ENCODE results near the gene TUFT1.
"Not testable (repeated sequence)": the region's sequence is repeated elsewhere in the genome, so short reads cannot be mapped to it uniquely, and the experiment has no call there.

TUFT1 gene

DNA sequence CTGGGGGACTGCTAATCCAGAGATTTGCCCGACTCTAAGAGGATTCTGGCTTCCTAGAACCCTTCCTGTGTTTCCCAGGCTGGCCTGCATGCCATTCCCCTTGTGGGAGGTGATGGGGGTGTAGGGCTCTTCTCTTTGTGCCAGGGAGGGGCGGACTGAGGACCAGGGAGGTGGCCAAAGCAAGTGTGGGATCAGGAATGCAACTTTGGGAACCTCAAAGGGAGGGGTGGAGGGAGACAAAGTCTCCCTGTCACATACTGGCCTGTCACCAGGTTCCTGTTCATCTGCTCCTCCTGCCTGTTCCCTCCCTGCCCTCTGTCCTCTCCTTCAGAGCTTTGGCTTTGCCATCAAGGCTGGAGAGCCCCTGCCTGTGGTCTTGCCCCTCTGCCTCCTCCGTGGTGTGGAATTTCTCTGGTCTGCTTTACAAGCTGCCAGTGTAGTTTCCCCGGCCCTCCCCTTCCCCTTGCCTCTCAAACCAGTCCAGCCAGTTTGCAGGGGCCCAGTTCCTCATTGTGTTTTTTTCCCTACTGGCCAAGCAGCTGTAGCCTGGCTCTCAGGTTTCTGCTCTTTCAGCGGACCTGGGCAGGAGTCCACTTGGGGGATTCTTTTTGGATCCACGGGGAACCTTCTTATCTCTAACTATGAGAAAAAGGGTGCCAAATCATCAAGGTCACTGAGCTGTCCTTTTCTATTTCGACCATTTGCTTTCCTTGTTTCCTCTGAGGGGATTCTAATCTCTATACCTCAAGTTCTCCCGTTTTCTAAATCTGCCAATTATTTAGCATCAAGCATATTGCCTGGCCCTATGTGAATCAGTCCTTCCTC is 27.1 kb upstream of the TUFT1 start:
- no peak for DNase-seq (ENCODE audit: low read depth in 2 of 2)

GRCh38 chr1:151513626-151514121 is 26.4 kb upstream of the TUFT1 start:
- DNase-seq (ENCODE audit: low read depth in 2 of 2): no peak

DNA sequence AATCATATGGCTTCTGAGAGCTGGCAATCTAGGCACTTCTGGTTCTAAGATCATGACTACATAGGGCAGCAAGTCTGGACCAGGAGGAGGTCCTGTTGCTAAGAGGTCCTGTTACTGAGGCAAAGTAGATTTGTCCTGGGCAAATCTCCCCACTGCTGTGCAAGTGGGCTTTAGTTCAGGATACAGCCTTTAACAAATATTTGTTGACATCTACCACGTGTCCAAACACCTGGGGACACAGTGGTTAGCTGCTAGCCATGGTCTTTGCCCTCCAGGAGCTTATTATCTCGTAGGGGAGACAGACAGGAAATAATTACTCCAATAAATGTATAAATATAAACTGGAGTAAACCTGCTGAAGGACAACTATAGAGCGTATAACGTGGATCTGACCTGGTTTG is 25.7 kb upstream of the TUFT1 start:
- DNase-seq (ENCODE audit: low read depth in 2 of 2): no peak

DNA sequence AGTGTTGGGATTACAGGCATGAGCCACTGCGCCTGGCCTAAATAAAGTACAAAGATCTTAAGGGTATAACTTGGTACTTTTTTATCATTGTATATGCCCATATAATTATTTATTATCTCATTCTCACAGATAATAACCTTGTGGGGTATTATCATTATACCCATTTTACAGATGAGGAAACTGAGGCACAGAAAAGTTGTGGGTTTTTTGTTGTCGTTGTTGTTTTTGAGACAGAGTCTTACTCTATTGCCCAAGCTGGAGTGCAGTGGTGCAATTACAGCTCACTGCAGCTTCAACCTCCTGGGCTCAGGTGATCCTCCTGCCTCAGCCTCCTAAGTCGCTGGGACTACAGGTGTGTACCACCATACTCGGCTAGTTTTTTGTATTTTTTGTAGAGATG is 24.8 kb upstream of the TUFT1 start:
- DNase-seq (ENCODE audit: low read depth in 2 of 2): no peak

- DNase-seq (ENCODE audit: low read depth in 2 of 2): no peak
These were observed 24.0 kb upstream of the TUFT1 start for GRCh38 chr1:151516031-151516511.

DNA sequence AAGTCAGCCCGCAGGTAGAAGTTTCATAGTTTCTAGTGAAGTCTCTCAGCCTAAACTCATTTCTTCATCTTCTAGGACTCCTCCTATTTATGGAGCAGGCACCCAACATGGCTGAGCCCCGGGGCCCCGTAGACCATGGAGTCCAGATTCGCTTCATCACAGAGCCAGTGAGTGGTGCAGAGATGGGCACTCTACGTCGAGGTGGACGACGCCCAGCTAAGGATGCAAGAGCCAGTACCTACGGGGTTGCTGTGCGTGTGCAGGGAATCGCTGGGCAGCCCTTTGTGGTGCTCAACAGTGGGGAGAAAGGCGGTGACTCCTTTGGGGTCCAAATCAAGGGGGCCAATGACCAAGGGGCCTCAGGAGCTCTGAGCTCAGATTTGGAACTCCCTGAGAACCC is 21.7 kb upstream of the TUFT1 start:
- no peak for DNase-seq (ENCODE audit: low read depth in 2 of 2)

- DNase-seq (ENCODE audit: low read depth in 2 of 2): no peak
These were observed 21.2 kb upstream of the TUFT1 start for GRCh38 chr1:151518936-151519335.

GRCh38 chr1:151519667-151520066 is 20.4 kb upstream of the TUFT1 start:
- no peak for DNase-seq (ENCODE audit: low read depth in 2 of 2)

GRCh38 chr1:151520359-151520758 is 19.8 kb upstream of the TUFT1 start:
- no peak for DNase-seq (ENCODE audit: low read depth in 2 of 2)

DNA sequence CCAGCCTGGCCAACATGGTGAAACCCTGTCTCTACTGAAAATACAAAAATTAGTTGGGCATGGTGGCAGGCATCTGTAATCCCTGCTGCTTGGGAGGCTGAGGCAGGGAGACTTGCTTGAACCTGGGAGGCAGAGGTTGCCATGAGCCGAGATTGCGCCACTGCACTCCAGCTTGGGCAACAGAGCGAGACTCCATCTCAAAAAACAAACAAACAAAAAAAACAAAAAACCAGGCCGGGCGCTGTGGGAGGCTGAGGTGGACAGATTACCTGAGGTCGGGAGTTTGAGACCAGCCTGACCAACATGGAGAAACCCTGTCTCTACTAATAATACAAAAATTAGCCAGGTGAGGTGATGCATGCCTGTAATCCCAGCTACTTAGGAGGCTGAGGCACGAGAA is 17.7 kb upstream of the TUFT1 start:
- not testable (repeated sequence) for DNase-seq (ENCODE audit: low read depth in 2 of 2)

DNA sequence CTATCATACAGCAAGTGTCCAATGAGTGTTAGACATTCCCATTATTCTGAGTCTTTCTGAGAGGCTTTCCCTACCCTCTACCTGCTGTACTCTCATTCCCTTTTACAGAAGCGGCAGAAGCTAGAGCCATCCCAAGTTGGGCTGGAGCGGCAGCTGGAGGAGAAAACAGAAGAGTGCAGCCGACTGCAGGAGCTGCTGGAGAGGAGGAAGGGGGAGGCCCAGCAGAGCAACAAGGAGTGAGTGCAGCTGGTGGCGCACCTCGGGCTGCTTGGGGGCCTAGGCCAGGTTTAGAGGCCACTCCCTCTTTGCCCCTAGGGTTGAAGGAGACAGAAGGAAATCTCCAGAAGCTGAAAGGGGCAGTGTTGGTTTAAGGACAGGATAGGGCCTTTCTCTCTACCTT is 16.8 kb upstream of the TUFT1 start:
- DNase-seq (ENCODE audit: low read depth in 2 of 2): no peak

DNA sequence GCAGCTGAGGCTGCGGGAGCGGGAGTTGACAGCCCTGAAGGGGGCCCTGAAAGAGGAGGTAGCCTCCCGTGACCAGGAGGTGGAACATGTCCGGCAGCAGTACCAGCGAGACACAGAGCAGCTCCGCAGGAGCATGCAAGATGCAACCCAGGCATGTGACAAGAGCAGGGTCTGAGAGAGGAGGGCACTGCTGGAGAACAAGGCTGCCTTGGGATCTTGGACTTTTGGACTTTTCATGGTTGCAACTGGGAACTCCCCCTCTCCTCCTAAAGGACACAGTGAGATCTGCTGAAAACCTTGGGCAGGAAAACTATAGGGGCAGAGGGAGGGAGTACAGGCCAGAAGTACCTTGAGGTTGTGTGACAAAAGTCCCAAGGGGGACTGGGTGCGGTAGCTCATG is 15.4 kb upstream of the TUFT1 start:
- DNase-seq (ENCODE audit: low read depth in 2 of 2): no peak

DNA sequence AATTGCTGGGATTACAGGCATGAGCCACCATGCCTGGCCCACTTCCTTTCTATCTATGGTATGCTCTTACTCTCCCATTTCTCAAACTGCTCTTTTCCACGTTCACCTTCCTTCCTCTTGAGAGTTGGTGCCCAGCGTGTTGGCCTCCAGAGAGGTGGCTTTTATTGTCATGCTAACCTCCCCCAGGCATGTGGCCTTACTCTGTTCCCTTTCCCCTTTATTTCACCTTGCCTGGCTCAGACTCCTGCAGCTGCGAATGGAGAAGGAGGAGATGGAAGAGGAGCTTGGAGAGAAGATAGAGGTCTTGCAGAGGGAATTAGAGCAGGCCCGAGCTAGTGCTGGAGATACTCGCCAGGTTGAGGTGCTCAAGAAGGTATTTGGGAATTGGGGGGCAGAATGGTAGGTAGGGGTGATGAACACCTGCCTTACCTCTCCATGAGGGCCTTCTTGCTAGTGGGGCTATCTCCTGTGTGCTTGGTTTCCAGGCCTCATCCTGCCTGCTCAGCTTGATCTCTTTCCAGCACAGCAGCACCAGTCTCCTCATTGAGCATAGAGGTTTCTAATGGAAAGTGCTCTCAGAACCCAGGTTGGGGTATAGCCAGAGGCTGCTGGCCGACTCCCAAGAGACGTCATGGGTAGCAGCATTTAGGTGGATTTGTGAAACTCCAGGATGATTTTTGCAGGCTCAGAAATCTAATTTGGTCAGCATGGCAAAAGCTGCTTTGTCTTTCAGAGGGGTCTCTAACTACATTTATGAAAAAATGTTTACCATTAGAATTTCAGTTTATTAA is 13.2 kb upstream of the TUFT1 start:
- DNase-seq (ENCODE audit: low read depth in 2 of 2): no peak

DNA sequence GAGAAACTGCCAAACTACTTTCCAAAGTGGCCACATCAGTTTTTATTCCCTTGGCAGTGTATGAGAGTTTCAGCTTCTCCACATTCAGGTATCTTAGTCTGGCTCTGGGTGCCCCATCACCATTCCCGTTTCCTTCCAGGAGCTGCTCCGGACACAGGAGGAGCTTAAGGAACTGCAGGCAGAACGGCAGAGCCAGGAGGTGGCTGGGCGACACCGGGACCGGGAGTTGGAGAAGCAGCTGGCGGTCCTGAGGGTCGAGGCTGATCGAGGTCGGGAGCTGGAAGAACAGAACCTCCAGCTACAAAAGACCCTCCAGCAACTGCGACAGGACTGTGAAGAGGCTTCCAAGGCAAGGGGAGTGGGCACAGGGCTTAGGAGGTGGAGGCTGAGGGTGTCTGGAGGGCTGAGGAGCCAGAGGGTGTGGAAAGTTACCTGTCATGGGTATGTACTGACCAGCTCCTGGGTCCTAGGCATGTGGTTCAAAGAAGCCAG is 10.9 kb upstream of the TUFT1 start:
- DNase-seq (ENCODE audit: low read depth in 2 of 2): no peak

DNA sequence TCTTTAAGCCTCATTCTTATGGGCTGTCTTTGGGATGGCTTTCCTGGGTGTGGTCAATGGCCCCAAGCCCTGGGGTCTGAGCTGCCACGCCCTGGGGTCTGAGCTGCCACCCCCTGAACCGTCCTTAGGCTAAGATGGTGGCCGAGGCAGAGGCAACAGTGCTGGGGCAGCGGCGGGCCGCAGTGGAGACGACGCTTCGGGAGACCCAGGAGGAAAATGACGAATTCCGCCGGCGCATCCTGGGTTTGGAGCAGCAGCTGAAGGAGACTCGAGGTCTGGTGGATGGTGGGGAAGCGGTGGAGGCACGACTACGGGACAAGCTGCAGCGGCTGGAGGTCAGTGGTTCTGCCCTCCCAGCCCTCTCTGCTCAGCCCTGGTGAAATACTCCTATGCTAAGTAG is 10.3 kb upstream of the TUFT1 start:
- no peak for DNase-seq (ENCODE audit: low read depth in 2 of 2)

- DNase-seq (ENCODE audit: low read depth in 2 of 2): no peak
These were observed 9.6 kb upstream of the TUFT1 start for GRCh38 chr1:151530461-151530860.

- no peak for DNase-seq (ENCODE audit: low read depth in 2 of 2)
These were observed 6.2 kb upstream of the TUFT1 start for GRCh38 chr1:151533870-151534269.

DNA sequence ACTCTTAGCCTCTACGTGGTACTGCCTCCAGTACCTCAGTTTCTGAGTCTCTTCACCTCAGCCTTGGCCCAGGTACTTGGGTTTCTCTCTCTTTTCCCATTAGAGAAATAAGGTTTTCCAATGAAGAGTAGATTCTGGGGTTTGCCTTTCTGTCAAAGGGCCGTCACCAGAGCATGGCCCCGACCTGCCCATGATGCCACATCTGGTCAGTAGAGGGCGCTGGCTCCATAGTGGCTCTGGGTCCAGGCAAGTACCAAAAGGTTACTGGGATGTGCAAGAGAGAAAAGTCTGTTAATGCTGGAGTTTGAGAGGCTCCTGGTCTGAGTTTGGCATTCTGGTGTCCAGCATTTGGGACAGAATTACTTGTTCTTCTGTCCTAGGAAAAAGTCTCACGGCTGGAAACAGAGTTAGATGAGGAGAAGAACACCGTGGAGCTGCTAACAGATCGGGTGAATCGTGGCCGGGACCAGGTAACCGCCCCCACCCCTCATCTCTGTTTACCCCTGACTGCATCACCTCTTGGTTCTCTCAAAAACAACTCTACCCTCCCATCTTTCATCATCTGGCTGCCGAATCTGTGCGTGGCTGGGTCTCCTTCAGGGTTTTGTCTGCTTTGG is 5.3 kb upstream of the TUFT1 start:
- DNase-seq (ENCODE audit: low read depth in 2 of 2): no peak

GRCh38 chr1:151535326-151536271 is 4.5 kb upstream of the TUFT1 start:
- DNase-seq (ENCODE audit: low read depth in 2 of 2): no peak

GRCh38 chr1:151536499-151536898 is 3.6 kb upstream of the TUFT1 start:
- DNase-seq (ENCODE audit: low read depth in 2 of 2): no peak

GRCh38 chr1:151537112-151537511 is 3.0 kb upstream of the TUFT1 start:
- DNase-seq (ENCODE audit: low read depth in 2 of 2): peak; percentile 92 to 94

Measured in fibroblast of skin of left biceps (primary cell).